AG20443 (cell line): ENCODE results near the gene LAPTM5.
A peak's percentile ranks its signal among the peaks of the same experiment; 100 is the strongest.
"Not testable (repeated sequence)": the region's sequence is repeated elsewhere in the genome, so short reads cannot be mapped to it uniquely, and the experiment has no call there.

ENCODE experiments used
- DNase-seq: peaks from one replicate; pipeline ENCODE4 v3.0.0; 2012; ENCODE audit warnings: low spot score, mixed read lengths

Gene LAPTM5

GRCh38 chr1:30757352-30758120 lies at the start of gene LAPTM5:
Gene LAPTM5 (minus strand): TSS chr1:30757774. CDS start chr1:30757745, 29 bp downstream.
- no peak for DNase-seq

GRCh38 chr1:30806381-30807317 lies 49.1 kb upstream of the LAPTM5 start:
- no peak for DNase-seq

- DNase-seq, result no peak
Measured at GRCh38 chr1:30805304-30806003, 47.9 kb upstream of the LAPTM5 start.

DNA sequence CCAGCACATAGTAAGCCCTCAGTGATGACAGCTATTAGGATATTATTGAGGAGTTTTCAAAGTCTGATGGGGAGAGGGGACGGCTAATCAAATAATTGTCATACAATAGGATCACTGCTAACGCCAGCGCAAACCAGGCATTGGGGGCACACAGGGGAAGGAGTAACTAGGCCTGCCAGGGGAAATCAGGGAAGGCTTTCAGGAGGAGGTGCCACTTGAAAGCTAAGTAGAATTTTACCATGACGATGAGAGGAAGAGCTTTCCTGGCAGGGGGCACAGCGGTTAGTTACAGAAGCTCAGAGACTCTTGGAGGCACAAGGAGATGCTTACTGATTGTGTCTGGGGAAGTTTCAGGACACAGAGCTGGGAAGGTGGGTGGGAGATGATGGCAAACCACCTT lies 47.2 kb upstream of the LAPTM5 start:
- no peak for DNase-seq

DNA sequence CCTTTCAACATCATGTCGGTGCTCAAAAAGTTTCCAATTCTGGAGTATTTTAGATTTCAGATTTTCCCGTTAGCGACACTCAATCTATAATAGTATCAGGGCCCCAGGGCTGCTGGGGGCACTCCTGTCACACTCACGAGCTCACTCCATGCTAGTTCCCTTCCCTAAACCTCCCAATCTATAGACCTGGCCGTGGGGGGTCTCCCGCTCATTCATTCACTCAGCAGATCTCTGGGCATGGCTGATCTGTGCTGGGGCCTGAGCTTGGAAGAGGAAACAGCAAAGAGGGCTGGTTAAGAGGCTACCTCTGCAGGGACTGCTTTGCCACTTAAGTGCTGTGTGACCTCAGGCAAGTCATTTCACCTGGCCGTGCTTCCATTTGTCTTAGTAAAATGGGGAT lies 46.8 kb upstream of the LAPTM5 start:
- DNase-seq, result no peak

- no peak for DNase-seq
Measured at GRCh38 chr1:30803562-30803961, 46.0 kb upstream of the LAPTM5 start.

GRCh38 chr1:30801771-30802198 lies 44.2 kb upstream of the LAPTM5 start:
- DNase-seq, result peak; percentile 78

DNA sequence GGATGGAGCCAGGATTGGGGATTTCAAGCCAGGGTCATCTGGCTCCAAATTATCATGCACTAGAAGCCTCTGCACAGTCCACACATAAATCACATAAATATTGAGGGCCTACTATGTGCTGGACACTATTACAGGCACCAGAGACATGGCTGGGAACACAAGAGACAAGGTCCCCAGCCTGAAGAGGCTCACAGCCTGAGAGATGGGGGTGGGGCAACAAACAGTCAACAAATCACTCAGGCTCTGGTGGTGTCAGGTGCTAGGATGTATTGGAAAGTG lies 41.6 kb upstream of the LAPTM5 start:
- no peak for DNase-seq

DNA sequence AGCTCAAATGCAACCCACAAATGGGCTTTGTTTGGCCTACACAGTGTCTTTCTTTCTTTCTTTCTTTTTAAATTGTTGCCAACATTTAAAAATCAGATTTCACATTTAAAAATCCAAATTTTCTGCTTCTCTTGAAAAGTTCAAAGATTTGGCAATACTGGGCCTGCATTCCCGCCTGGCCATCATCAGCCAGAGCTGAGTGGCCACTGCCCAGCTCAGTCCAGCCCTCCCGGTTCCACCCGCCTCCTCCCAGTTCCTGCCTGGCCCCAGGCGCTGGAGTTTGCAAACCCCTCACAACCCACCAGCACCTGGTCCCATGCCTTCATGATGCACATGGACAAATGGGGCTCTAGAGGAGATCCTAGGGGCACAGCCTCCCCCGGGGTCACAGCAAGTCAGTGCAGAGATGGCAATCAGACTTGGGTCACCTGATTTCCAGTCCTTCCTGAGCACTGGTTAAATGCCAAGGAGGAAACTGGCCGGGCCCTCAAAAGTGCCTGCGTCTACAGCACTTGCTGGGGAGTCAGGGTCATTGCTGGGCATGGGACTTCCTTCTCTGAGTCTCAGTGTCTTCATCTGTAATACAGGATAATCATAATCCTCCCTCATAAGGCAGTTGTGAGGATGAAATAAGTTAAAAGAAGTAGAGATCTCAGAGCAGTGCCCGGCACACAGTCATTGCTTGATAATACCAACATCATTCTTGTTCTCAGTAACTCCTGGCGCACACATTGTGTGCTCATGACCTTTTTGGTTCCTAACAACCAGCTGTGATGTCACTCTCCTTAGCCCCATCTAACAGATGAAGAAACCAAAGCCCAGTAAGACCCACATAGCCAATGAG lies 41.0 kb upstream of the LAPTM5 start:
- peak; percentile 74 for DNase-seq

- DNase-seq, result no peak
Measured at GRCh38 chr1:30795026-30795425, 37.5 kb upstream of the LAPTM5 start.

- DNase-seq, result no peak
Measured at GRCh38 chr1:30794260-30794659, 36.7 kb upstream of the LAPTM5 start.

DNA sequence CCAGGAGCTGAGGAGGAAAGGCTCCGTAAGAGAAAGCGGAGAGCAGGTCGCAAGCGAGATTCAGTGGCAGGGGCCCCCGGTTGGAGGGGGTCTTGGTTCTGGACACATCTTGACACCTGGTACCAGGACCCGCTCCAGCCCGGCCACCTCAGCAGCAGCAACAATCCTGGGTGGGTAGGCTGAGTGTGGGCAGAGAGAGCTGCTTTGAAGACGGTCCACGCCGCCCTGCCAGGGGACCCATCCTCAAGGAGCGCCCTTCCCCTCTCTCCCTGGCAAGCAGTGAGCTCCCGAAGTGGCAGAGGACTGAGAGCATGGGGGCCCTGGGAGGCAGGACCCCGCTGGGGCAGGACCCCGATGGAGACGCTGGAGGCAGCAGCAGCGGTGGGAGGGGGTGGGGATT lies 35.6 kb upstream of the LAPTM5 start:
- DNase-seq, result no peak

GRCh38 chr1:30791868-30792267 lies 34.3 kb upstream of the LAPTM5 start:
- DNase-seq, result no peak

DNA sequence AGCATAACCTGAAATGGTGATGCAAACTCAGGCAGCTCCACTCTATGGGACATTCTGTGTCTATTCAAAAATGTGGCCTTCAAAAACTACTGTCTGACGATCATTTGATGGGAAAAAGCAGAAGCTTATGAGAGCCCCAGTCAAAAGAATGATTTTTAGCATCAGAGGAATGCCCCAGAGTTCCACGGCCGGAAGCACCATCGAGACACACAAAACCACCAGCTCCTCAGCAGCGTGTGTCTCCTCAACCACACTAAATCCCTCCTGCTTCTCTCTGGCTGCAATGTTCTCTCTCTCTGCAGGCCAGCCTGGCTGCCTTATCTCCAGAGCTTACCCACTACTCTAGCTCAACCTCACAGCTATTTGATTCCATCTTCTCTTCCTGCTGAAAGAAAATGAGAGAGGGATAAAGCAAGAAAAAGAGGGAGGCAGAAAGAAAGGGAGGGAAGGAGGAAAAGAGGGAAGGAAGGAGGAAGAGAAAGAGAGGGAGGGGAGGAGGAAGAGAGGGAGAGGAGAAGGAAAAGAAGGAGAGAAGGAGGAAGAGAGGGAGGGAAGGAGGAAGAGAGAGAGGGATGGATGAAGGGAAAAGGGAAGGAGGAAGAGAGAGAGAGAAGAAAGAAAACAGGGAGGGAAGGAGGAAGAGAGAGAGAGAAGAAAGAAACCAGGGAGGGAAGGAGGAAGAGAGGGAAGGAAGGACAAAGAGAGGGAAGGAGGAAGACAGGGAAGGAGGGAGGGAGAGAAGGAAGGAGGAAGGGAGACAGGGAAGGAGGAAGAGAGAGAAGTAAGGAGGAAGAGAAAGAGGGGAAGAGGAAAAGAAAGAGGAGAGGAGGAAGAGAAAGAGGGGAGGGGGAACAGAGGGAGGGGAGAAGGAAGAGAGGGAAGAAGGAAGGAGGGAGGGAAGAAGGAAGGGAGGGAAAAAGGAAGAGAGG lies 33.5 kb upstream of the LAPTM5 start:
- DNase-seq, result peak; percentile 51

DNA sequence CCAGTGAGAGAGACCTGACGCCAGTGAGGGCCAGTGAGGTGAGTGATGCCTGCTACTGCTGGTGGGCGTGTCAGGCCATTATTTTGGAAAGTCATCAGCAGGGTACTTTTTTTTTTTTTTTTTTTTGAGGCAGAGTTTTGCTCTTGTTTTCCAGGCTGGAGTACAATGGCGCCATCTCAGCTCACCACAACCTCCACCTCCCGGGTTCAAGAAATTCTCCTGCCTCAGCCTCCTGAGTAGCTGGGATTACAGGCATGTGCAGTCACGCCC lies 32.6 kb upstream of the LAPTM5 start:
- not testable (repeated sequence) for DNase-seq

- DNase-seq, result no peak
Measured at GRCh38 chr1:30789388-30790255, 32.0 kb upstream of the LAPTM5 start.

DNA sequence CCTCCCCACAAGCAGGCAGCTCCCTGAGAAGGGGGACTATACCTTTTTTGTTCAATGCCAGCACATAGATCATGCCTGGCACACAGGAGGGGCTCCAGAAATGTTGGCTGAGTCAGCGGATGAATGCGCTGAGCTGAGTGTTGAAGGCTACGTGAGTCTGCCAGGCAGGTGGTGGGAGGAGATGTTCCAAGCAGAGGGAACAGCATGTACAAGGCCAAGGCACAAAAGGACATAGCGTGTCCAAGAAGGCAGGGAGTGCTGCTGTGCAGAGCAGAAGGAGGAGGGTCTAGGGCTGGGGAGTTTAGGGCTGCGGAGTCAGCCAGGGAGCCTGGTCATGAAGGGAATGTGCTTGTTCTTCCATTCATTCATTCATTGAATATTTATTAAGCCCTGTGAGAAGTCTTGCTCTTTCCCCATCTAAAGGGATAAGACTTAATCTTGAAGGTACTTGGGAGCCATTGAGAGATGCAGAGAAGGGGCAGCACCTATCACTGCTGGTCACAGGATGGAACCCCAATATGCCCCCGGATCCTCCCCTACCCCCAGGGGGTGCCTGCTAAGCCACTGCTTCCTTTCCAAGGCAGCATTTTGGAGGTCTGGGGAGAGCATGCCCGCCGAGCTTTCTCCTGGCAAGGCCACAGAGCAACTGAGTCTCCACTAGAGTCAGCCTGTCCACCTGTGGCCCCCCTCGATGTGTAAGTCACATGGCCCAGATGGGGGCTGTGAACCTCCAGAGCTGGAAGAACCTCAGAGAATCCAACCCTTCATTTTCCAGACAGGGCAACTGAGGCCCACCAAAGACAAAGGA lies 31.2 kb upstream of the LAPTM5 start:
- DNase-seq, result no peak

DNA sequence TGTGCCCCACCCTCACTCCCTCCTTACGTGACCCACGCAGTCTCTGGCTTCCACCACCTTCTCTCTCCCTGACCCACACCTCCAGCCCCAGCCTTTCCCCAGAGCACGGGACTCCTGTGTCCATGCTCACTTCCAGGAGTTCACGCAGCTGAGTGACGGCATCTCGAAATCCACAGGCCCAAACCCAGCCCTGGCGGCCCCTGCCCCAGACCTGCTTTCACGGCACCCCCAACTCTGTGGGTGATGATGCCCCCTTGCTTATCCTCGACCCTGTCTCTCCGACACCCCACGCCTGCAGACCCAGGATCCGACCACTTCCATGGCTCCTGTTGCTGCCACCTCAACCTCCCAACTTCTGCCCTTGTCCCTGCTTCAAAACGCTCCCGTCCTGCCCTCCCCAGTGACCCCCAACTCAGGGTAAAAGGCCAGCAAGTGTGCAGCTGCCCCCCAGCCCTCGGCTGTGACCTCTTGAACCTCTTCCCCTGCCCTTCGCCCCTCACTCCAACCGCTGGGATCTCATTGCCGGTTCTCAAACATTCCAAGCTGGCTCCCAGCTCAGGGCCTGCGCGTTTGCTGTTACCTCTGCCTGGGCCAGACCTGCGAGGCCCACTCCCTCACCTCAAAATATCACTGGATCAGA lies 30.4 kb upstream of the LAPTM5 start:
- DNase-seq, result no peak

DNA sequence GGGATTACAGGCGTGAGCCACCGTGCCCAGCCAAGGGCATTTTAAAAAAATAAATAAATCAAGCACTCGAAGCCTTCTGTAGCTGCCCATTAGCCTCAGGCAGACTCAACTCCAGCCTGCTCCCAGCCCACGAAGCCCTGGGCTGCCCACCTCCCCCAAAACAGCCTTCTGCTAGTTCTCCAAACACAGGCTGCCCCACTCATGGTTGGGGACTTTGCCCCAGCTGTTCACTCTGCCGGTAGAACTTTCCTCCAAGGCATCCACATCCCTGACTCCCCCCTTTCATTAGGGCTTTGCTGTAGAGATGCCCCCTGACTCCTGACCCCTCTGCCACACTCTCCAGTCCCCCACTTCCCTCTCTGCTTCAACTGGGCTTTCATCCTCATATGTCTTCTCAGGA lies 29.7 kb upstream of the LAPTM5 start:
- DNase-seq, result no peak
